Inflammatory macrophage treated with lipopolysaccharide for 4 hours (primary cell): ENCODE measurements around the gene LBH.

Source experiments
- DNase-seq: peaks from one replicate; pipeline ENCODE4 v3.0.0-alpha.2; 2020

Gene LBH

GRCh38 chr2:30217644-30218337, 13.5 kb upstream of the LBH start:
- DNase-seq: peak; percentile 43

GRCh38 chr2:30218338-30218713, 13.0 kb upstream of the LBH start:
- no peak for DNase-seq

GRCh38 chr2:30218814-30219213, 12.5 kb upstream of the LBH start:
- no peak for DNase-seq

- no peak for DNase-seq
Measured at GRCh38 chr2:30219886-30220875, 11.2 kb upstream of the LBH start.

GRCh38 chr2:30221531-30221930, 9.8 kb upstream of the LBH start:
- DNase-seq: no peak

GRCh38 chr2:30222031-30222430, 9.3 kb upstream of the LBH start:
- no peak for DNase-seq

- DNase-seq: no peak
Measured at GRCh38 chr2:30222636-30223360, 8.5 kb upstream of the LBH start.

- DNase-seq: no peak
Measured at GRCh38 chr2:30223413-30223874, 7.9 kb upstream of the LBH start.

GRCh38 chr2:30224151-30224550, 7.2 kb upstream of the LBH start:
- no peak for DNase-seq

- peak; percentile 63 for DNase-seq
Measured at GRCh38 chr2:30225131-30225762, 6.1 kb upstream of the LBH start.

- DNase-seq: no peak
Measured at GRCh38 chr2:30226144-30227032, 4.9 kb upstream of the LBH start.

- DNase-seq: no peak
Measured at GRCh38 chr2:30229596-30229995, 1.7 kb upstream of the LBH start.

- DNase-seq: no peak
Measured at GRCh38 chr2:30230497-30231211, 680 bp upstream of the LBH start.

GRCh38 chr2:30231996-30232800, 864 bp downstream of the LBH start:
- DNase-seq: peak; percentile 12

- DNase-seq: no peak
Measured at GRCh38 chr2:30232801-30233130, 1.4 kb downstream of the LBH start.

GRCh38 chr2:30233271-30234009, 2.1 kb downstream of the LBH start:
- no peak for DNase-seq

GRCh38 chr2:30234180-30234971, 3.0 kb downstream of the LBH start:
- DNase-seq: no peak

GRCh38 chr2:30235008-30235655, 3.8 kb downstream of the LBH start:
- DNase-seq: no peak
